Esophagus muscularis mucosa (tissue), 4 donors: ENCODE results near the gene RABL3. TPM values are rescaled to one million over a fixed set of nuclear protein-coding genes. Genes with fewer than 3 reads are reported as not detected.
"Not testable (repeated sequence)": the region's sequence is repeated elsewhere in the genome, so short reads cannot be mapped to it uniquely, and the experiment has no call there.

Source experiments
- DNase-seq: peaks from one replicate; pipeline ENCODE4 v3.0.0-alpha.2; 2017; ENCODE audit errors: extremely low spot score
- H3K27ac ChIP-seq, 4 donors: fragments of 200-600 bp; sonication (generic); replicated peaks in 1 of 4; 1 replicate in 3 of 4; 2 replicates in 1 of 4; pipeline ENCODE4 v1.5.1; 2016 to 2019; ENCODE audit warnings: mild to moderate bottlenecking in 1 of 4
- H3K27me3 ChIP-seq, 4 donors: fragments of 200-600 bp; sonication (generic); one replicate each; pipeline versions ENCODE4 v1.5.1 to v1.6.0; 2016 to 2019
- H3K36me3 ChIP-seq, 4 donors: fragments of 200-600 bp; sonication (generic); one replicate each; pipeline ENCODE4 v1.5.1; 2016 to 2019
- H3K4me1 ChIP-seq, 4 donors: fragments of 200-600 bp; sonication (generic); one replicate each; pipeline ENCODE4 v1.5.1; 2016 to 2019
- H3K4me3 ChIP-seq, 4 donors: fragments of 200-600 bp; sonication (generic); 1 replicate in 2 of 4; 2 replicates in 2 of 4; pipeline ENCODE4 v1.5.1; 2016 to 2019; ENCODE audit warnings: mild to moderate bottlenecking in 4 of 4, moderate library complexity in 1 of 4
- H3K9me3 ChIP-seq, 4 donors: fragments of 200-600 bp; sonication (generic); 1 replicate in 3 of 4; 2 replicates in 1 of 4; pipeline ENCODE4 v1.5.1; 2016 to 2019
- CTCF ChIP-seq, 3 experiments: fragments of 200-600 bp in 2 of 3; fragments of 450-650 bp in 1 of 3; sonication (generic) in 2 of 3; IDR thresholded peaks; one replicate each; pipeline ENCODE4 v1.5.1; 2017 to 2019; ENCODE audit warnings: antibody characterized with exemption in 3 of 3, mild to moderate bottlenecking in 2 of 3, moderate library complexity in 1 of 3
- EP300 ChIP-seq: sonication (generic); formaldehyde crosslinking; IDR thresholded peaks from one replicate; pipeline ENCODE4 v1.6.1; 2017; ENCODE audit warnings: antibody characterized with exemption
- POLR2A ChIP-seq: fragments of 450-650 bp; IDR thresholded peaks from one replicate; pipeline ENCODE4 v1.6.1; 2017; ENCODE audit warnings: antibody characterized with exemption, moderate library complexity, mild to moderate bottlenecking, low read depth
- POLR2AphosphoS5 ChIP-seq, 2 donors: sonication (generic); formaldehyde crosslinking; IDR thresholded peaks; one replicate each; pipeline ENCODE4 v1.6.1; 2017; ENCODE audit warnings: antibody characterized with exemption in 2 of 2
- WGBS: methylation state at CpG from one replicate; pipeline ENCODE4 v1.1.5; 2018; 5-methylcytosine and 5-hydroxymethylcytosine counted together
- intact Hi-C: fragments of 100-400 bp; cut with DNase I; formaldehyde crosslinking; loops from one replicate; pipeline ENCODE4 v1.15.1; 2023
- total RNA-seq, 4 donors: library from RNA; depleted of rRNA; stranded (reverse); fragments of >200 nt; gene quantifications; one replicate each; pipeline versions ENCODE4 v1.1.0 to v1.2.1, GENCODE V29; 2016

Gene RABL3, protein sequence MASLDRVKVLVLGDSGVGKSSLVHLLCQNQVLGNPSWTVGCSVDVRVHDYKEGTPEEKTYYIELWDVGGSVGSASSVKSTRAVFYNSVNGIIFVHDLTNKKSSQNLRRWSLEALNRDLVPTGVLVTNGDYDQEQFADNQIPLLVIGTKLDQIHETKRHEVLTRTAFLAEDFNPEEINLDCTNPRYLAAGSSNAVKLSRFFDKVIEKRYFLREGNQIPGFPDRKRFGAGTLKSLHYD
- 10 to 100 TPM; 16.9 to 23.9 (median 20.7) TPM for total RNA-seq

DNA sequence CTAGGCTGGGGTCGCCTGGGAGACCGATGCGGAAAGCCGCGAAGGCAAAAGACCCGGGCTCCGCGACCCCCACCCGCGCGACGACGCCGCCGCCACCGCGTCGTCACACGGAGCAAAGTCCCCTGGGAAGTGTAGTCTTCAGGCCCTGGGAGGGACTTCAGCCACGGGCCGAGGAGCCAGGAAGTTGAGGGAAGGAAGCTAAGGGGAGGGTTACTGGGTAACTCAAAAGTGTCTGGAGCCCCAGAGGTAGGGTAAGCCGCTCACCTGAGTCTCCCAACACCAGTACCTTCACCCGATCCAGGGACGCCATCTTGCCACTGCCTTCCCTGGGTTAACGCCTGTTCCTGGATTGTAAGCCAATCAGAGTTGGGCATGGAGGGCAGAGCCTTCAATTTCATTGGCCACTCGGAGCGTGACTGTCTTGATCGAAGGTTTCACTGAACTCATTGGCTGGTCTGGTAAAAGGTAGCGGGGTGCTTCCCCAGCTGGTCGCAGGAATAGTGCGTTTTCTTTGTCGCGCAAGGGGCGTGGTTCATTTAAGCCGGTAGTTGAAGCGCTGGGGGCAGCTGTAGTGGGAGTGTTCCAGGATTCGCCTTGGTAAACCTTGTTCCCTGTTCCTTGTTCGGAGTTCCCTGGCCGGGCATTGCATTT lies at the start of gene RABL3, which contains the start of gene GTF2E1:
RABL3 (minus strand) TSS at position 319 of the 651 bp plus-strand sequence; CDS start at position 310, 9 bp downstream.
GTF2E1 (plus strand) TSS at position 547 of the 651 bp plus-strand sequence. CDS start 7,809 bp downstream, outside the sequence.
- Histone ChIP-seq H3K27me3 (no peaks in the 10 kb centered on the region), H3K4me3 (peak within 1 kb of the TSS; percentile 64 to 96 (median 80)), H3K4me1 (peaks cover 16 to 26% (median 21%) of the 10 kb centered on the region in 4 donors), H3K27ac (peak within 1 kb of the TSS; percentile 91 to 97 (median 94)), H3K36me3 (peaks cover 0 to 16% (median 10%) of the 10 kb centered on the region in 4 donors), H3K9me3 (no peaks in the 10 kb centered on the region)
- DNase-seq: peak; percentile 100
- under 1% methylated on average over 29 of the region's 39 CpGs for WGBS
- intact Hi-C loops: loop anchor here (10.0 kb wide), 1 partner anchor 178 kb away; no protein-coding TSS in a partner anchor
- no peak for TF ChIP-seq CTCF (IDR thresholded peaks at IDR 0.05)
- peak; percentile 90 to 91 for TF ChIP-seq POLR2AphosphoS5 (IDR thresholded peaks at IDR 0.05)

DNA sequence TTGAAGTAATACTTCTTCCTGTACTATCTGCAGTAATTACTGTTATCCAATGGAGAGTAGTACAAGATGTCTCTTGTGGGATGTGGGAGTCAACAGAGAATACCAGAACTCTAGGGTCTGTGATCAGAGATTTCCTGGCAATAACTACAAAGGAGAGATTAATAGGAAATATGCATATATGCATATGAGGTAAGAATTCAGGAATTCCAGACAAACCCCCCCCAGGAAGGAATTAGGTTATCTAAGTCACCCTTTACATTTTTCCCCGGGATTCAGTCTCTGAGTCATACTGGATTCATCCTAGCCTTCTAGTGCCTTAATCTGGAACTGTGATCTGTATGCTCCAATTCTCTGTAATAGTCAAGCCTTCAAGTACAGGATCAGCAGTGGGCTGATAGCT lies 49.6 kb upstream of the RABL3 start:
- TF ChIP-seq POLR2A (no peak), EP300 (no peak), POLR2AphosphoS5 (IDR thresholded peaks at IDR 0.05) (no peak), CTCF (IDR thresholded peaks at IDR 0.05) (no peak)
- WGBS: 62% methylated on average over 1 of the region's 1 CpG
- Histone ChIP-seq H3K4me3 (no peak overlapping the region), H3K9me3 (no peaks in the 10 kb centered on the region), H3K27ac (no peak overlapping the region), H3K36me3 (no peaks in the 10 kb centered on the region), H3K27me3 (no peaks in the 10 kb centered on the region), H3K4me1 (peaks cover 0 to 11% (median 6%) of the 10 kb centered on the region in 4 donors)
- DNase-seq: no peak
- intact Hi-C loops: loop anchor here (10.0 kb wide), 2 partner anchors 377 to 547 kb away; no protein-coding TSS in a partner anchor

GRCh38 chr3:120791010-120791409 lies 48.7 kb upstream of the RABL3 start:
- DNase-seq: no peak
- no peak overlapping the region for H3K27ac ChIP-seq
- 88% methylated on average over 1 of the region's 1 CpG for WGBS
- no peaks in the 10 kb centered on the region for H3K27me3 ChIP-seq
- H3K4me3 ChIP-seq: no peak overlapping the region
- intact Hi-C loops: loop anchor here (10.0 kb wide), 2 partner anchors 376 to 546 kb away; no protein-coding TSS in a partner anchor
- H3K4me1 ChIP-seq: peaks cover 0 to 19% (median 15%) of the 10 kb centered on the region in 4 donors
- H3K9me3 ChIP-seq: no peaks in the 10 kb centered on the region
- TF ChIP-seq EP300 (no peak), POLR2AphosphoS5 (IDR thresholded peaks at IDR 0.05) (no peak), CTCF (IDR thresholded peaks at IDR 0.05) (no peak), POLR2A (no peak)
- no peaks in the 10 kb centered on the region for H3K36me3 ChIP-seq

GRCh38 chr3:120785832-120786231 lies 43.5 kb upstream of the RABL3 start:
- WGBS: 39% methylated on average over 4 of the region's 5 CpGs
- H3K27me3 ChIP-seq, intact Hi-C loops, DNase-seq, H3K9me3 ChIP-seq: not testable (repeated sequence)
- H3K4me1 ChIP-seq: peaks cover 0 to 28% (median 21%) of the 10 kb centered on the region in 4 donors
- H3K36me3 ChIP-seq: peaks cover 5 to 15% (median 10%) of the 10 kb centered on the region in 4 donors
- H3K4me3 ChIP-seq: peak overlapping the region in 2 of 4 donors; percentile 10 to 32
- H3K27ac ChIP-seq: peak overlapping the region in 3 of 4 donors; percentile 50 to 72 (median 63)

GRCh38 chr3:120780977-120781376 lies 38.7 kb upstream of the RABL3 start:
- no peak overlapping the region for H3K4me3 ChIP-seq
- intact Hi-C loops: no loop called here
- no peak overlapping the region for H3K27ac ChIP-seq
- H3K9me3 ChIP-seq: no peaks in the 10 kb centered on the region
- WGBS: 89% methylated on average over 13 of the region's 13 CpGs
- no peaks in the 10 kb centered on the region for H3K27me3 ChIP-seq
- peaks cover 0 to 29% (median 12%) of the 10 kb centered on the region in 4 donors for H3K4me1 ChIP-seq
- TF ChIP-seq POLR2A (no peak), EP300 (no peak), POLR2AphosphoS5 (IDR thresholded peaks at IDR 0.05) (no peak), CTCF (IDR thresholded peaks at IDR 0.05) (no peak)
- no peak for DNase-seq
- H3K36me3 ChIP-seq: peaks cover 5 to 32% (median 17%) of the 10 kb centered on the region in 4 donors
